Measurements from ENCODE around the gene TNP2. TPM values are rescaled to one million over a fixed set of nuclear protein-coding genes. Genes with fewer than 3 reads are reported as not detected.

Gene TNP2
- total RNA-seq, 1 experiment from 2014 or later: not detected

DNA sequence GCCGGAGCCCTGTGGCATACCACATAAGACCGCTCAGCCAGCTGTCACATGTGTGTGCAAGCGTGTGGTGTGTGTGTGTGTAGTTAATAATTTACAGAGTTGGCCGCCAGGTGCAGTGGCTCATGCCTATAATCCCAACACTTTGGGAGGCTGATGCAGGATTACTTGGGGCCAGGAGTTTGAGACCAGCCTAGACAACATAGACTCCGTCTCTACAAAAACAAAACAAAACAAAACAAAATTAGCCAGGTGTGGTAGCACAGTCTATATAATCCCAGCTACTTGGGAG lies 33.5 kb downstream of the TNP2 start:
- Histone ChIP-seq H3K36me3 (ENCODE audit: control insufficient read depth in 1 of 2, insufficient read depth in 2 of 2, low read length in 2 of 2) (no peaks in the 10 kb centered on the region), H3K4me2 (ENCODE audit: low read length) (no peak overlapping the region), H3K27ac (ENCODE audit: low read depth, low read length) (no peak overlapping the region), H2AFZ (ENCODE audit: low read depth, low read length, poor library complexity, severe bottlenecking) (no peak overlapping the region), H3K9ac (ENCODE audit: low read length) (no peak overlapping the region), H3K79me2 (ENCODE audit: insufficient read depth, low read length) (no peaks in the 10 kb centered on the region), H3K4me3 (replicated peaks in 1 of 2; ENCODE audit: low read depth in 1 of 2, low read length in 2 of 2) (no peak overlapping the region), H3K27me3 (ENCODE audit: insufficient read depth, low read length) (no peaks in the 10 kb centered on the region), H3K9me2 (ENCODE audit: insufficient read depth) (no peaks in the 10 kb centered on the region), H3K4me1 (ENCODE audit: control insufficient read depth in 1 of 2, insufficient read depth in 2 of 2, low read length in 2 of 2) (peaks cover 0 to 15% of the 10 kb centered on the region in 2 experiments; a peak in 2 of 4 replicates), H3K9me3 (ENCODE audit: control insufficient read depth in 1 of 2, insufficient read depth in 1 of 2, low read depth in 1 of 2, low read length in 2 of 2) (no peaks in the 10 kb centered on the region), H4K20me1 (ENCODE audit: insufficient read depth) (no peaks in the 10 kb centered on the region)
- intact Hi-C loops (cut with micrococcal nuclease): no loop called here
- POLR2A ChIA-PET: no interaction called here
- TF ChIP-seq, protein P1, sequence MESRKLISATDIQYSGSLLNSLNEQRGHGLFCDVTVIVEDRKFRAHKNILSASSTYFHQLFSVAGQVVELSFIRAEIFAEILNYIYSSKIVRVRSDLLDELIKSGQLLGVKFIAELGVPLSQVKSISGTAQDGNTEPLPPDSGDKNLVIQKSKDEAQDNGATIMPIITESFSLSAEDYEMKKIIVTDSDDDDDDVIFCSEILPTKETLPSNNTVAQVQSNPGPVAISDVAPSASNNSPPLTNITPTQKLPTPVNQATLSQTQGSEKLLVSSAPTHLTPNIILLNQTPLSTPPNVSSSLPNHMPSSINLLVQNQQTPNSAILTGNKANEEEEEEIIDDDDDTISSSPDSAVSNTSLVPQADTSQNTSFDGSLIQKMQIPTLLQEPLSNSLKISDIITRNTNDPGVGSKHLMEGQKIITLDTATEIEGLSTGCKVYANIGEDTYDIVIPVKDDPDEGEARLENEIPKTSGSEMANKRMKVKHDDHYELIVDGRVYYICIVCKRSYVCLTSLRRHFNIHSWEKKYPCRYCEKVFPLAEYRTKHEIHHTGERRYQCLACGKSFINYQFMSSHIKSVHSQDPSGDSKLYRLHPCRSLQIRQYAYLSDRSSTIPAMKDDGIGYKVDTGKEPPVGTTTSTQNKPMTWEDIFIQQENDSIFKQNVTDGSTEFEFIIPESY (IDR thresholded peaks at IDR 0.05; ENCODE audit: extremely low read depth, insufficient replicate concordance, low read length): no peak
- TF ChIP-seq CBX3 (IDR thresholded peaks at IDR 0.05; ENCODE audit: low read depth): no peak
- TF ChIP-seq EGR1 (IDR thresholded peaks at IDR 0.05; ENCODE audit: low read depth): no peak
- no peak for TF ChIP-seq ELF1 (IDR thresholded peaks at IDR 0.05; ENCODE audit: borderline replicate concordance, low read depth)
- TF ChIP-seq POLR2A (IDR thresholded peaks at IDR 0.05; ENCODE audit: borderline replicate concordance, extremely low read depth, insufficient read depth, insufficient read length): no peak
- no peak for TF ChIP-seq YY1 (IDR thresholded peaks at IDR 0.05; ENCODE audit: extremely low read depth, insufficient replicate concordance, low read depth, low read length)
- TF ChIP-seq TCF7L2 (IDR thresholded peaks at IDR 0.05; ENCODE audit: borderline replicate concordance, extremely low read depth, insufficient read depth, insufficient read length): no peak
- TF ChIP-seq SIN3A (IDR thresholded peaks at IDR 0.05; ENCODE audit: low read depth): no peak
- TF ChIP-seq ZFX (IDR thresholded peaks at IDR 0.05): no peak
- TF ChIP-seq FOSL1 (IDR thresholded peaks at IDR 0.05; ENCODE audit: low read depth): no peak
- TF ChIP-seq SP1 (IDR thresholded peaks at IDR 0.05; ENCODE audit: low read depth): no peak
- TF ChIP-seq, protein P2, sequence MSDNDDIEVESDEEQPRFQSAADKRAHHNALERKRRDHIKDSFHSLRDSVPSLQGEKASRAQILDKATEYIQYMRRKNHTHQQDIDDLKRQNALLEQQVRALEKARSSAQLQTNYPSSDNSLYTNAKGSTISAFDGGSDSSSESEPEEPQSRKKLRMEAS (IDR thresholded peaks at IDR 0.05): no peak
- TF ChIP-seq, protein P3, sequence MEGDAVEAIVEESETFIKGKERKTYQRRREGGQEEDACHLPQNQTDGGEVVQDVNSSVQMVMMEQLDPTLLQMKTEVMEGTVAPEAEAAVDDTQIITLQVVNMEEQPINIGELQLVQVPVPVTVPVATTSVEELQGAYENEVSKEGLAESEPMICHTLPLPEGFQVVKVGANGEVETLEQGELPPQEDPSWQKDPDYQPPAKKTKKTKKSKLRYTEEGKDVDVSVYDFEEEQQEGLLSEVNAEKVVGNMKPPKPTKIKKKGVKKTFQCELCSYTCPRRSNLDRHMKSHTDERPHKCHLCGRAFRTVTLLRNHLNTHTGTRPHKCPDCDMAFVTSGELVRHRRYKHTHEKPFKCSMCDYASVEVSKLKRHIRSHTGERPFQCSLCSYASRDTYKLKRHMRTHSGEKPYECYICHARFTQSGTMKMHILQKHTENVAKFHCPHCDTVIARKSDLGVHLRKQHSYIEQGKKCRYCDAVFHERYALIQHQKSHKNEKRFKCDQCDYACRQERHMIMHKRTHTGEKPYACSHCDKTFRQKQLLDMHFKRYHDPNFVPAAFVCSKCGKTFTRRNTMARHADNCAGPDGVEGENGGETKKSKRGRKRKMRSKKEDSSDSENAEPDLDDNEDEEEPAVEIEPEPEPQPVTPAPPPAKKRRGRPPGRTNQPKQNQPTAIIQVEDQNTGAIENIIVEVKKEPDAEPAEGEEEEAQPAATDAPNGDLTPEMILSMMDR (IDR thresholded peaks at IDR 0.05 in 2 of 3, conservative IDR thresholded peaks at IDR 0.05 in 1 of 3; ENCODE audit: borderline replicate concordance in 1 of 3, insufficient read depth in 1 of 3, low read depth in 2 of 3, low read length in 2 of 3): no peak
- TF ChIP-seq POLR2AphosphoS5 (IDR thresholded peaks at IDR 0.05; ENCODE audit: low read depth, low read length): no peak
- TF ChIP-seq, protein P4, sequence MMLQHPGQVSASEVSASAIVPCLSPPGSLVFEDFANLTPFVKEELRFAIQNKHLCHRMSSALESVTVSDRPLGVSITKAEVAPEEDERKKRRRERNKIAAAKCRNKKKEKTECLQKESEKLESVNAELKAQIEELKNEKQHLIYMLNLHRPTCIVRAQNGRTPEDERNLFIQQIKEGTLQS (IDR thresholded peaks at IDR 0.05): no peak
- no peak for ATAC-seq
- no TSS peak for BruUV-seq (replicated peaks)
- no peak for DNase-seq (ENCODE audit: low read depth, low spot score)
- RAD21 ChIA-PET (ENCODE audit: low non-redundant PET in 1 of 2, low total read pairs in 2 of 2, uncharacterized antibody in 2 of 2, unreplicated experiment in 2 of 2): interaction anchor here in 1 of 2 experiments (0.7 kb wide), 1 partner anchor 48 kb away, joined by 3 read pairs; no protein-coding TSS in a partner anchor
- CTCF ChIA-PET: no interaction called here
